ENCODE data around the gene TAPBP.

- TF ChIP-seq, protein P1, sequence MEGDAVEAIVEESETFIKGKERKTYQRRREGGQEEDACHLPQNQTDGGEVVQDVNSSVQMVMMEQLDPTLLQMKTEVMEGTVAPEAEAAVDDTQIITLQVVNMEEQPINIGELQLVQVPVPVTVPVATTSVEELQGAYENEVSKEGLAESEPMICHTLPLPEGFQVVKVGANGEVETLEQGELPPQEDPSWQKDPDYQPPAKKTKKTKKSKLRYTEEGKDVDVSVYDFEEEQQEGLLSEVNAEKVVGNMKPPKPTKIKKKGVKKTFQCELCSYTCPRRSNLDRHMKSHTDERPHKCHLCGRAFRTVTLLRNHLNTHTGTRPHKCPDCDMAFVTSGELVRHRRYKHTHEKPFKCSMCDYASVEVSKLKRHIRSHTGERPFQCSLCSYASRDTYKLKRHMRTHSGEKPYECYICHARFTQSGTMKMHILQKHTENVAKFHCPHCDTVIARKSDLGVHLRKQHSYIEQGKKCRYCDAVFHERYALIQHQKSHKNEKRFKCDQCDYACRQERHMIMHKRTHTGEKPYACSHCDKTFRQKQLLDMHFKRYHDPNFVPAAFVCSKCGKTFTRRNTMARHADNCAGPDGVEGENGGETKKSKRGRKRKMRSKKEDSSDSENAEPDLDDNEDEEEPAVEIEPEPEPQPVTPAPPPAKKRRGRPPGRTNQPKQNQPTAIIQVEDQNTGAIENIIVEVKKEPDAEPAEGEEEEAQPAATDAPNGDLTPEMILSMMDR (IDR thresholded peaks at IDR 0.05), result no peak
- no peak for TF ChIP-seq POLR2A (IDR thresholded peaks at IDR 0.05)
These were observed 17.0 kb downstream of the TAPBP start for GRCh38 chr6:33296797-33297405.

Data from testis (tissue), 2 donors.